ENCODE measurements around the gene PNRC1. TPM values are rescaled to one million over a fixed set of nuclear protein-coding genes. Genes with fewer than 3 reads are reported as not detected.
"Not testable (repeated sequence)": the region's sequence is repeated elsewhere in the genome, so short reads cannot be mapped to it uniquely, and the experiment has no call there.

The PNRC1 gene
- total RNA-seq, 1 donor from 2014 or later: 110 TPM

DNA sequence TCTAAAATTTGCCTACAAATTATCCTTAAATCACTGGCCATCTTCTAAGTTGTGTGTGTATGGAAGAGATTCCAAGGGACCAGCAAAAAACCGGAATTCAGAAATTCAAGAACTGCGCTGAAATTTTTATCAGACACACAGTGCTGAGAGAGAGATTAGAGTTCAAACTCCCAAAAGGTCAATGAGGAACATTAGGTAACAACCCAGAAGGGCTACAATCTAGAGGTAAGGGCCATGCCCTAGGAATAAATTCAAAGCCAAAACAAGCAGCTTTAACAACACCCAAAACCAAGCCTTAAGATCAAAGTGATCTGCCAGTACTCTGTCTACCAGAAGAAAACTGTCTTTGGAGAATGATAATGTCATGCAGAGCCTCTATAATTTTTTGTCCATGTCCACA, 19.6 kb downstream of the PNRC1 start:
- no peak for DNase-seq (ENCODE audit: low read depth)

GRCh38 chr6:89110284-89110683, 29.7 kb downstream of the PNRC1 start:
- no peak for DNase-seq (ENCODE audit: low read depth)

- peak; percentile 35 for DNase-seq (ENCODE audit: low read depth)
Measured at GRCh38 chr6:89111933-89112332, 31.4 kb downstream of the PNRC1 start.

DNA sequence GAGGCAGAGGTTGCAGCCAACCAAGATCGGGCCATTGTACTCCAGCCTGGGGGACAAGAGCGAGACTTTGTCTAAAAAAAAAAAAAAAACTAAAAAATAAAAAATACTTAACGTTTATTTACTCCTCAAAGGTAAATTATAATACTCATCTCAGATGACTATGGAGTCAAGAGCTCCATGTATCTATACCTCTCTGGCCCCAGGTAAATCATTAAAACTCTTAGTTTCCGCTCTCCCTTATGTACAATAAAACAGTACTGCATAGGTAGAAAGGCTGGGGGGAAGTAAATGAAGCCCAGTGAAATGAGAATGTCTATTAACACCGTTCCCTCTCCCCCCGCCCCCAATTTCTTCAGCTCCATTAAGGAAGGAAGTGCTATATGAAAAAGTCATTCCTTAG, 36.2 kb downstream of the PNRC1 start:
- no peak for DNase-seq (ENCODE audit: low read depth)

- no peak for DNase-seq (ENCODE audit: low read depth)
Measured at GRCh38 chr6:89117211-89118108, 36.9 kb downstream of the PNRC1 start, which contains the start of gene SRSF12. SRSF12 (minus strand) TSS chr6:89118071; CDS start chr6:89117887, 184 bp downstream.

- DNase-seq (ENCODE audit: low read depth): peak; percentile 12
Measured at GRCh38 chr6:89118931-89119330, 38.4 kb downstream of the PNRC1 start.

- peak; percentile 98 for DNase-seq (ENCODE audit: low read depth)
Measured at GRCh38 chr6:89120371-89120770, 39.8 kb downstream of the PNRC1 start.

DNA sequence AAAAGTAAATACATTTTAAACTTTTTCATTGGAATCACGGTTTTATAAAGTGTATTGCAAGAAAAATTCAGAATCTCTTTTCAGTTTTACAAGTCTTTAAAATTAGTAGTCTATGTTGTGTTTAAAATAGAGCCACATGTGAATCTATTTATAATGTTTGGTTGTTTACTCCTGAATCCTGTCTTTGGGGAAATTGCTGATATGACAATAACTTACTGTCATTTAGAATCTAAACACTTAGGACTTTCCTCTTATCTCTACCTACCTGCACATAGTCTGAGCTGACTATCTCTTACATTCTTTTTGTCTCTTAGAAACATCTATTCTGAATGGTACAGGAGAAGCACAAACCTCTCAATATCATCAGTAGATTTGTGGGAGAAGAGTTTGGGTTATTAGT, 41.4 kb downstream of the PNRC1 start:
- DNase-seq (ENCODE audit: low read depth): no peak

- peak; percentile 69 for DNase-seq (ENCODE audit: low read depth)
Measured at GRCh38 chr6:89122625-89123024, 42.1 kb downstream of the PNRC1 start.

GRCh38 chr6:89128256-89128671, 47.7 kb downstream of the PNRC1 start:
- not testable (repeated sequence) for DNase-seq (ENCODE audit: low read depth)

DNA sequence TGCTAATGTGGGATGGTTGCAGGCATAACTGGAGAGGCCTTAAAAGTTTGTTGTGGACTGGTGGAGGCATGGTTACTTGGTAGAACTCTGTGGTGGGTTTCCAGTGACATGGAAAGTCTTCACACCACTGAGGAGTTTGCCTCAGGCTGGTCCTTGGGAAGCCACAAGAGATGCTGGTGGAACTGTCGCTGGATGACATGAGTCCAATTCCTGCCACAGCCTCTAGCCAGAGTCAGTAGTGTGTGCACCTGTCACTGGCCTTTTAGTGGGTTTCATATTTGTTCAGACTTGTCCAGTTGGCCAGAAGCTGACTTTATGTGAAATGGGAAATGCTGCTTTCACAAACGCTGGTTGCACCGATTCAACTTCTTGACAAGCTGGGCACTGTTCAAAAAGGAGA, 51.0 kb downstream of the PNRC1 start:
- DNase-seq (ENCODE audit: low read depth): no peak

DNA sequence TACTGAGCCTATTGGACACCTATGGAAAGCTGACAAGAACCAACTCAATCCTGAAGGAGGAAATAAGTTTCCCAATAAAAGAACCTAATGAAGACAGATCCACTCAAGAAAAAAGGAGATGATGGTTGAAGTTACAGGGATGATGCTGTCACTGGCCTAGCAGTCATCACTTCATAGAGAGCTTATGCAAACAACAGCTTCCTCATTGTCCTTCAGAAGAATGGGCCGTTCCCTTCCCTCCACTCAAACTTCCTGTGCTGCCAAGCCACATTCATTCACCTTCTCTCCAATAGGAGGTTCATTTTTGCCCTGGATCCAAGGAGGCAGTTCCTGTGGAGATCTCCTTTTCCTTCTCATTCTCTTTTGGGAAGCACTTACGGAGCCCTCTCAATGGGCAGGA, 51.5 kb downstream of the PNRC1 start:
- DNase-seq (ENCODE audit: low read depth): no peak

DNA sequence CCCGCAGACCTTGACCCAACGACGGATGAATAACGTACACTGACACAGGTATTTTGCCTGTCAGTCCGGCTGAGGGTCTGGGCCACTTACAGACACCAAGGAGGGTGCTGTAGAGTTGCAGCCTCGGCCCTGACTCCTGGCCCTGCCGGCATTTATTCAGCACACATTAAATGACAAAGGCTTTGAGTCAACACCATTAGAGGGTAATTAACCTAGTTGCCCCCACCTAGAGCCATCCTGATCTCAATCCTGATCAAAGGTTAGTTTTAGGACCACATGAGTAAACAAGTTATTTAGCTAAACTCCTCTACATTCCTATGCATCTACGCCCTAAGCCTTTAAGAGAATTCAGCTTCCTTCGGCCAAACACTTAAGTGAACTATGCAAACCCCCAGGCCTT, 53.4 kb downstream of the PNRC1 start:
- no peak for DNase-seq (ENCODE audit: low read depth)

GRCh38 chr6:89134723-89135122, 54.2 kb downstream of the PNRC1 start:
- no peak for DNase-seq (ENCODE audit: low read depth)

Other genes with a start within 250 kb of the PNRC1 start
- gene RNGTT, start 117.1 kb upstream of the PNRC1 start, total RNA-seq: 25.2 and 27.1 TPM in 2 replicates
- 4.0 and 5.7 TPM in 2 replicates for gene SRSF12, start 37.3 kb downstream of the PNRC1 start, total RNA-seq
- gene PM20D2, start 65.3 kb downstream of the PNRC1 start, total RNA-seq: 21.5 and 28.7 TPM in 2 replicates
- not detected in 2 replicates for gene GABRR1, start 136.6 kb downstream of the PNRC1 start, total RNA-seq
- gene GABRR2, start 234.5 kb downstream of the PNRC1 start, total RNA-seq: 0.05 TPM in 1 of 2 replicates, not detected in the other

Data from renal cortical epithelial cell (primary cell).